Measurements from ENCODE around the gene MAP1B. TPM values are rescaled to one million over a fixed set of nuclear protein-coding genes. Genes with fewer than 3 reads are reported as not detected.

MAP1B gene
- total and polyA plus RNA-seq, 2 of the 4 experiments (the other 2 are of a cell fraction), result 41.1 to 183 TPM

- Histone ChIP-seq H3K27me3 (ENCODE audit: control insufficient read depth, insufficient read depth, low read length) (no peaks in the 10 kb centered on the region), H2AK5ac (ENCODE audit: low read depth, low read length) (no peak overlapping the region), H3K27ac (ENCODE audit: insufficient read depth, low read length) (no peak overlapping the region), H2BK5ac (ENCODE audit: low read depth, low read length, poor library complexity, severe bottlenecking) (no peak overlapping the region), H3K56ac (ENCODE audit: extremely low read depth, insufficient read depth, low read length) (no peak overlapping the region), H4K91ac (ENCODE audit: insufficient read depth, low read depth, low read length) (no peak overlapping the region), H3K14ac (replicated peaks; ENCODE audit: low read depth, low read length) (no peak overlapping the region), H3K4me2 (ENCODE audit: low read depth, low read length) (no peak overlapping the region), H2BK20ac (ENCODE audit: low read depth, low read length) (no peak overlapping the region), H3K4me3 (ENCODE audit: insufficient read depth, low read depth, low read length) (no peak overlapping the region), H2BK120ac (ENCODE audit: low read depth, low read length) (no peak overlapping the region), H3K9me1 (ENCODE audit: insufficient read depth, low read length) (peaks cover 2% of the 10 kb centered on the region; the same call in 1 of the 2 replicates), H3K4me1 (ENCODE audit: control insufficient read depth, insufficient read depth, low read length) (peaks cover 4% of the 10 kb centered on the region; the same call in 1 of the 2 replicates), H2AK9ac (replicated peaks; ENCODE audit: low read depth, low read length, poor library complexity) (no peak overlapping the region), H2AFZ (replicated peaks; ENCODE audit: low read length, poor library complexity) (no peak overlapping the region), H4K5ac (ENCODE audit: low read depth, low read length) (no peak overlapping the region), H3K36me3 (ENCODE audit: control insufficient read depth, insufficient read depth, low read length) (peaks cover 4% of the 10 kb centered on the region), H4K8ac (ENCODE audit: low read depth in 2 of 2, low read length in 2 of 2) (no peak overlapping the region), H2BK15ac (ENCODE audit: low read depth, low read length) (no peak overlapping the region), H3K23ac (ENCODE audit: low read depth, low read length) (no peak overlapping the region), H3K18ac (ENCODE audit: low read depth, low read length) (no peak overlapping the region), H3K79me1 (ENCODE audit: low read depth in 1 of 2, low read length in 2 of 2) (peaks cover 22 to 25% of the 10 kb centered on the region in 2 experiments), H3K4ac (ENCODE audit: low read depth, low read length) (no peak overlapping the region), H3K9ac (ENCODE audit: low read depth, low read length) (no peak overlapping the region), H4K20me1 (ENCODE audit: insufficient read depth, low read length) (no peaks in the 10 kb centered on the region), H3K9me3 (ENCODE audit: control insufficient read depth, insufficient read depth, low read length) (no peaks in the 10 kb centered on the region)
- CTCF ChIA-PET, result interaction anchor here (0.9 kb wide), 1 partner anchor 10 kb away, joined by 3 read pairs; no protein-coding TSS in a partner anchor
- no peak for ATAC-seq (ENCODE audit: low read depth)
- in situ Hi-C loops (cut with MboI; ENCODE audit: low sequenced_read_pairs) (no loop called here), dilution Hi-C loops (cut with HindIII; ENCODE audit: low sequenced_read_pairs, unreplicated experiment) (no loop called here), intact Hi-C loops (cut with micrococcal nuclease) (no loop called here)
- BruUV-seq (replicated peaks), result no TSS peak
- DNase-seq, result no peak
- WGBS, 2 experiments (ENCODE audit: extremely low coverage in 2 of 2, insufficient read length in 1 of 2), result no CpG with 5 or more reads among the region's 1 CpG
- POLR2A ChIA-PET (ENCODE audit: unreplicated experiment), result no interaction called here
- TF ChIP-seq MAFK (IDR thresholded peaks at IDR 0.05; ENCODE audit: low read depth, low read length), result no peak
- TF ChIP-seq NFE2L2 (IDR thresholded peaks at IDR 0.05; ENCODE audit: low read depth, low read length), result no peak
- no peak for TF ChIP-seq SMC3 (IDR thresholded peaks at IDR 0.05; ENCODE audit: low read depth, low read length)
- no peak for TF ChIP-seq CHD1 (IDR thresholded peaks at IDR 0.05; ENCODE audit: low read depth, low read length)
- TF ChIP-seq POLR2A (IDR thresholded peaks at IDR 0.05; ENCODE audit: low read depth, low read length), result no peak
- TF ChIP-seq CTCF (conservative IDR thresholded peaks at IDR 0.05; ENCODE audit: low read depth, low read length), result no peak
- no peak for TF ChIP-seq FOS (IDR thresholded peaks at IDR 0.05; ENCODE audit: low read depth, low read length)
- TF ChIP-seq ELK1 (IDR thresholded peaks at IDR 0.05; ENCODE audit: borderline replicate concordance, low read depth, low read length), result no peak
- TF ChIP-seq CEBPB (IDR thresholded peaks at IDR 0.05; ENCODE audit: low read depth, low read length), result no peak
- no peak for TF ChIP-seq RFX5 (IDR thresholded peaks at IDR 0.05; ENCODE audit: low read depth, low read length)
- no peak for TF ChIP-seq RCOR1 (IDR thresholded peaks at IDR 0.05; ENCODE audit: insufficient replicate concordance, low read length)
- TF ChIP-seq MAZ (IDR thresholded peaks at IDR 0.05; ENCODE audit: borderline replicate concordance, low read depth, low read length), result no peak
- no peak for TF ChIP-seq MXI1 (IDR thresholded peaks at IDR 0.05; ENCODE audit: borderline replicate concordance, low read depth, low read length)
Observed at GRCh38 chr5:72233835-72234234, 126.6 kb downstream of the MAP1B start.
